ENCODE results near the gene EYS. TPM values are rescaled to one million over a fixed set of nuclear protein-coding genes. Genes with fewer than 3 reads are reported as not detected.
"Not testable (repeated sequence)": the region's sequence is repeated elsewhere in the genome, so short reads cannot be mapped to it uniquely, and the experiment has no call there.

Gene EYS
- total RNA-seq, 4 donors from 2014 or later = 0.12 to 1.4 (median 0.22) TPM

GRCh38 chr6:64041373-64041772 lies 1665.7 kb downstream of the EYS start:
- DNase-seq (ENCODE audit: low spot score) (no peak), ATAC-seq (ENCODE audit: low FRiP score) (no peak)
- TF ChIP-seq CTCF (IDR thresholded peaks at IDR 0.05) = no peak

- no peak for TF ChIP-seq CTCF (IDR thresholded peaks at IDR 0.05)
- ATAC-seq (ENCODE audit: low FRiP score) (no peak), DNase-seq (ENCODE audit: low spot score) (no peak)
Measured at GRCh38 chr6:64040113-64040512, 1666.9 kb downstream of the EYS start.

DNA sequence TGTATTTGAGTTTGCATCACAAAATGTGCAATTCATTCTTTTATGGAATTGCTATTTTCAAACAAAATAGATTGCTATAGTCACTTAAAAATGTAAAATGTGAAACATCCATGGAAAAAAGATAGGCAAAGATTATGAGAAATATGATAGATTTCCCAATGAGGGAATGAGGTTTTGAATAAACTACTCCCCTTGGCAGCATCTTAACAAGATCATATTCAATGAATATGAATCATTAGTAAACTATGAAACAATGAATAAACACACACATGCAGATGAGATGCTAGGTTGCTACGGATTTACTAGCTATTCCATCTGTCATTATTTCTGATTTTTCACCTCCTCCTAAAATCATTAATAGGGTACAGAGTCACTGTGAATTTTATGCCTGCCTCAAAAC lies 1669.6 kb downstream of the EYS start:
- no peak for ATAC-seq (ENCODE audit: low FRiP score)
- no peak for TF ChIP-seq CTCF (IDR thresholded peaks at IDR 0.05)
- no peak for DNase-seq (ENCODE audit: low spot score)

DNA sequence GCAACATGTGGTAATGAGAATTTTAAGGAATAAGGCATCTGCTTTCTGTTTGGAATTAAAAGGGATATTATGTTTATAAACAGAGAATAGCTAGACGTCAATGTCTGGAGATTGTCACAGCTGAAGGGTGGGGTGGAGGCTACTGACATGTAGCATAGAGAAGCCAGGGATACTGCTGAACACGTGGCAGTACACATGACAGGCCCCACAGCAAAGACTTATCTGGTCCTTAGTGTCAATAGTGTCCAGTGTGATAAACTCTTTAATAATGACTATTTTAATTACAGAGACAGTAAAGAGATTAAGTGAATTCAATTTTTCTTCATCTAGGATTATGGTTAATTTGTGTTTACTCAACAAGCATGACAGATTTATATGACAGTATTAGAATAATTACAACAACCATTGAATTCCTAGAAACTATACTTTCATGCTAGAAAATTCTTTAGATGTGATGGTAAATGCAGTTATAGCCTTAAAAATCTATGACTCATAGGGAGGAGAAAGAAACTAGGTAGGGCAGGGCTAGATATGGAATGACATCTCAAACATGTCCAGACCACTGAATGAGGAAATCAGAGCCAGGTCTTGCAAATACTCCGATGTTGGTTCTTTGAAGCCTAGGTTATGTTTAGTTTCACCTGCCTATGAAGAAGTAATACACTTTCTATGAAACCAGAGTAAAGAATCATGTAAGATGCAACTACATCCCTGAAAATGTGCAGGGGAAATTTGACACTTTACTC lies 1671.9 kb downstream of the EYS start:
- ATAC-seq (ENCODE audit: low FRiP score) (no peak), DNase-seq (ENCODE audit: low spot score) (no peak)
- TF ChIP-seq CTCF (IDR thresholded peaks at IDR 0.05) = no peak

- DNase-seq (ENCODE audit: low spot score) = no peak
- no peak for TF ChIP-seq CTCF (IDR thresholded peaks at IDR 0.05)
- no peak for ATAC-seq (ENCODE audit: low FRiP score)
Measured at GRCh38 chr6:64034291-64034690, 1672.7 kb downstream of the EYS start.

DNA sequence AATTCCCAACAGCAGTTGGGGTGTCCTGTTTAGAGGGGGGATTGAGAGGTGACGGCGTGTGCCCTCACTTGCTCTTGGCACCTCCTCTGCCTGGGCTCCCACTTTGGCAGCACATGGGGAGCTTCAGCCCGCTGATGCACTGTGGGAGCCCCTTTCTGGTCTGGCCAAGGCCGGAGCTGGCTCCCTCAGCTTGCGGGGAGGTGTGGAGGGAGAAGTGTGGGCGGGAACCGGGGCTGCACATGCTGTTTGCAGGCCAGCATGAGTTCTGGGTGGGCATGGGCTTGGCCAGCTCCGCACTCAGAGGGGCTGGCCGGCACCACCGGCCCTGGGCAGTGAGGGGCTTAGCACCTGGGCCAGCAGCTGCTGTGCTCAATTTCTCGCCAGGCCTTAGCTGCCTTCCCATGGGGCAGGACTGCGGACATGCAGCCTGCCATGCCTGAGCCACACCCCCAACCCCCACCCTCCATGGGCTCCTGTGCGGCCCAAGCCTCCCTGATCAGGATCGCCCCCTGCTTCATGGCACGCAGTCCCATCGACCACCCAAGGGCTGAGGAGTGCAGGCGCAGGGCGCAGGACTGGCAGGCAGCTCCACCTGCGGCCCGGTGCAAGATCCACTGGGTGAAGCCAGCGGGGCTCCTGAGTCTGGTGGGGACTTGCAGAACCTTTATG lies 1675.9 kb downstream of the EYS start:
- ATAC-seq (ENCODE audit: low FRiP score); DNase-seq (ENCODE audit: low spot score): not testable (repeated sequence)

DNA sequence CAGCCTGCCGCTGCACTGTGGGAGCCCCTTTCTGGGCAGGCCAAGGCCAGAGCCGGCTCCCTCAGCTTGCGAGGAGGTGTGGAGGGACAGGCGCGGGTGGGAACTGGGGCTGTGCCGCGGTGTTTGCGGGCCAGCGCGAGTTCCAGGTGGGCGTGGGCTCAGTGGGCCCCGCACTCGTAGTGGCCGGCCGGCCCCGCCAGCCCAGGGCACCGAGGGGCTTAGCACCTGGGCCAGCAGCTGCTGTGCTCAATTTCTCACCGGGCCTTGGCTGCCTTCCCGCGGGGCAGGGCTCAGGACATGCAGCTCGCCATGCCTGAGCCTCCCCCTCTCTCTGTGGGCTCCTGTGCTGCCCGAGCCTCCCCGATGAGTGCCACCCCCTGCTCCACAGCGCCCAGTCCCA lies 1683.3 kb downstream of the EYS start:
- ATAC-seq (ENCODE audit: low FRiP score) = no peak
- TF ChIP-seq CTCF (IDR thresholded peaks at IDR 0.05) = no peak
- no peak for DNase-seq (ENCODE audit: low spot score)

Data from omental fat pad (tissue), 4 donors.